Liver (tissue), 9 donors: ENCODE results near the gene MLN. TPM values are rescaled to one million over a fixed set of nuclear protein-coding genes. Genes with fewer than 3 reads are reported as not detected.

Experiments
- DNase-seq: peaks from one replicate; pipeline ENCODE4 v3.0.0-alpha.2; 2017; ENCODE audit warnings: low spot score
- H3K27ac ChIP-seq, 2 donors: one replicate each; pipeline ENCODE4 v1.7.0; 2013; ENCODE audit warnings: inconsistent platforms in 2 of 2, low read length in 2 of 2, control low read depth in 1 of 2, low read depth in 1 of 2, mild to moderate bottlenecking in 1 of 2
- H3K27me3 ChIP-seq, 4 donors: one replicate each; pipeline versions ENCODE4 v1.6.1 to v1.7.0; 2013; ENCODE audit warnings: low read length in 3 of 4, inconsistent platforms in 1 of 4, mild to moderate bottlenecking in 1 of 4, moderate library complexity in 1 of 4; ENCODE audit not compliant: control insufficient read depth in 4 of 4, insufficient read depth in 4 of 4
- H3K36me3 ChIP-seq, 4 donors: one replicate each; pipeline versions ENCODE4 v1.6.1 to v1.7.0; 2013; ENCODE audit warnings: low read length in 3 of 4, mild to moderate bottlenecking in 3 of 4, low read depth in 1 of 4, moderate library complexity in 1 of 4; ENCODE audit not compliant: control insufficient read depth in 4 of 4, insufficient read depth in 3 of 4
- H3K4me1 ChIP-seq, 4 donors: one replicate each; pipeline versions ENCODE4 v1.6.1 to v1.7.0; 2013; ENCODE audit warnings: low read length in 3 of 4, mild to moderate bottlenecking in 3 of 4, moderate library complexity in 1 of 4; ENCODE audit not compliant: control insufficient read depth in 4 of 4, insufficient read depth in 4 of 4
- H3K4me3 ChIP-seq, 3 donors: one replicate each; pipeline versions ENCODE4 v1.6.1 to v1.7.0; 2013; ENCODE audit warnings: low read length in 3 of 3, control low read depth in 1 of 3, low read depth in 1 of 3, mild to moderate bottlenecking in 1 of 3
- H3K9ac ChIP-seq, 2 donors: one replicate each; pipeline ENCODE4 v1.7.0; 2013; ENCODE audit warnings: low read length in 2 of 2, mild to moderate bottlenecking in 2 of 2, moderate library complexity in 2 of 2, control low read depth in 1 of 2, low read depth in 1 of 2
- H3K9me3 ChIP-seq, 4 donors: one replicate each; pipeline versions ENCODE4 v1.6.1 to v1.7.0; 2013; ENCODE audit warnings: low read length in 3 of 4; ENCODE audit not compliant: control insufficient read depth in 4 of 4
- CTCF ChIP-seq: fragments of 150-350 bp; IDR thresholded peaks from 2 replicates; pipeline ENCODE4 v1.5.1; 2017; ENCODE audit warnings: improper control_type of control experiment, low read depth, low read length; ENCODE audit not compliant: missing input control
- EGR1 ChIP-seq, 2 donors: IDR thresholded peaks; 2 replicates each; pipeline ENCODE4 v1.6.1; 2016 to 2018; ENCODE audit warnings: antibody characterized with exemption in 2 of 2, low read depth in 2 of 2
- GABPA ChIP-seq, 2 donors: IDR thresholded peaks in 1 of 2; conservative IDR thresholded peaks in 1 of 2; 2 replicates each; pipeline ENCODE4 v1.6.1; 2016; ENCODE audit warnings: antibody characterized with exemption in 2 of 2, mild to moderate bottlenecking in 1 of 2, moderate library complexity in 1 of 2
- HNF4A ChIP-seq, 2 donors: conservative IDR thresholded peaks; 2 replicates each; pipeline ENCODE4 v1.6.1; 2016; ENCODE audit warnings: antibody characterized with exemption in 2 of 2, mild to moderate bottlenecking in 2 of 2
- NR2F2 ChIP-seq: IDR thresholded peaks from 2 replicates; pipeline ENCODE4 v1.6.1; 2016; ENCODE audit warnings: antibody characterized with exemption
- REST ChIP-seq: IDR thresholded peaks from 2 replicates; pipeline ENCODE4 v1.6.1; 2016; ENCODE audit warnings: antibody characterized with exemption, mild to moderate bottlenecking
- RXRA ChIP-seq, 2 donors: IDR thresholded peaks; 2 replicates each; pipeline ENCODE4 v1.6.1; 2017 to 2018; ENCODE audit warnings: antibody characterized with exemption in 2 of 2, mild to moderate bottlenecking in 1 of 2
- WGBS: extraction: QIAGEN DNeasy Blood & Tissue Kit; methylation state at CpG from one replicate; pipeline ENCODE4 v1.1.7; 2013; 5-methylcytosine and 5-hydroxymethylcytosine counted together
- polyA plus RNA-seq, 2 donors: library from polyadenylated mRNA; stranded (reverse) in 1 of 2; unstranded in 1 of 2; fragments of 200-250 nt in 1 of 2; fragments of >200 nt in 1 of 2; fragmentation: Nextera tagmentation in 1 of 2; extraction: Ambion mirVana in 1 of 2; gene quantifications; one replicate each; pipeline versions ENCODE4 v1.2.1 to v1.2.3, GENCODE V29; 2013 to 2015
- total RNA-seq, 2 donors: library from RNA; depleted of rRNA; stranded (reverse); fragments of >200 nt; gene quantifications; one replicate each; pipeline ENCODE4 v1.2.3, GENCODE V29; 2014
- TF ChIP-seq, protein P1 (sequence below): IDR thresholded peaks from 2 replicates; pipeline ENCODE4 v1.6.1; 2016; ENCODE audit warnings: antibody characterized with exemption
- TF ChIP-seq, protein P2 (sequence below): IDR thresholded peaks from 2 replicates; pipeline ENCODE4 v1.6.1; 2016; ENCODE audit warnings: antibody characterized with exemption
- donor health status: healthy.
- donor health status: healthy.
- donor health status: healthy.
- donor health status: healthy.
- donor health status: healthy.

Gene MLN
- total and polyA plus RNA-seq, 4 donors = not detected

DNA sequence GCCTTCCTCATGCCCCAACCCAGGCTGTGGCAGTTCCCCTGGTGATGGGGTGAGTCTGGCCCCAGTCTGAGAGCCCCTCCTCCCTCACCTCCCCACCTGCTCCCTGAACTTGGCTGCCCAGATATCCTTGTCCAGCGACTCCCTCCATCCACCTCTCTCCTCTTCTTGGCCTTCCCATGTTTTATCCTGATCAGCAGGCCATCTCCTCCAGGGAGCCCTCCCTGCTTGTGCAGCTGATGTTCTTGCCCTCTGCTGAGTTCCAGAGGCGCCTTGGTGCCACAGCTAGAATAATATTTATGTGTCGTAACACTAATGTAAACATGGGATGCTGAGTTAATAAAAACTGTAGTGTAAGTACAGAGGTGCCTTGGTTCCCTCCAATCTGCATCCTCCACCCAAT, 46.7 kb downstream of the MLN start:
- 86% methylated on average over 3 of the region's 3 CpGs for WGBS

DNA sequence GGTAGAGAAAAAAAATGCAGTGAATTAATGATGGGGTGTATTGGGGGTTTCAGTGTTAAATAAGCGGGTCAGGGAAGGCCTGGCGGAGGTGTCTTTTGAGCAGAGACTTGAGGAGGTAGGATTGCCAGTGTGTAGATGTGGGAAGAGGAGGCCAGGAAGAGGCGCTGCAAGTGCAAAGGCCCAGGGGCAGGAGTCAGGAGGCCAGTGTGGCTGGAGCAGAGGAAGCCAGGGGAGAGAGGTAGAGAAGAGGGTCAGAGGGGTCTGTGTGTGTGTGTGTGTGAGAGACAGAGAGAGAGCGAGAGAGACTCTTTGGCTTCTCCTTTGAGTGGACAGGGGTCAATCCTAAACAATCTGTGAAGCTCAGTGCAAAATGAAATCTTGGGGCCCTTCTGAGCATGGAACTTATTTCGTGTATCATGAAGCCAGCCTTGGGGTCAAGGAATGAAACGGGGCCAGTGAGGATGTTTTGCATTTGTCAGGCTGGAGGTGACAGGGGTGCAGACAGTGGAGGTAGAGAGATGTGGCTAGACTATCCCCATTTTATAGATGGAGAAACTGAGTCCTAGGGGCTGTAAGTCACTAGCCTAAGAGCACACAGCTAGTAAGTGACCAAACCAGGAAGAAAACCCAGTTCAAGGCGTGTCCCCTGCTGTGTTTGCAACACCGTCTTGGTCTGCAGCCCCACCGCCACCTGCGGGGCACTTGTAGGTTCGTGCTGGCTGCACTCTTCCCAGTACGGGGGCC, 47.4 kb downstream of the MLN start:
- no peaks in the 10 kb centered on the region for H3K9me3 ChIP-seq
- TF ChIP-seq RXRA (IDR thresholded peaks at IDR 0.05) (no peak), HNF4A (conservative IDR thresholded peaks at IDR 0.05) (no peak), EGR1 (IDR thresholded peaks at IDR 0.05; ENCODE audit: low read depth in 2 of 2) (no peak), NR2F2 (no peak)
- peaks cover 2 to 27% (median 14%) of the 10 kb centered on the region in 4 donors for H3K4me1 ChIP-seq
- H3K27me3 ChIP-seq = no peaks in the 10 kb centered on the region
- WGBS = 93% methylated on average over 12 of the region's 12 CpGs
- DNase-seq = no peak
- no peak overlapping the region for H3K9ac ChIP-seq
- no peaks in the 10 kb centered on the region for H3K36me3 ChIP-seq
- H3K27ac ChIP-seq = no peak overlapping the region
- no peak overlapping the region for H3K4me3 ChIP-seq

More for the DNA sequence above, 46.7 kb downstream of the MLN start:
- Histone ChIP-seq H3K27me3 (no peaks in the 10 kb centered on the region), H3K9ac (no peak overlapping the region), H3K36me3 (no peaks in the 10 kb centered on the region), H3K9me3 (no peaks in the 10 kb centered on the region), H3K27ac (no peak overlapping the region), H3K4me3 (no peak overlapping the region), H3K4me1 (peaks cover 8 to 30% (median 20%) of the 10 kb centered on the region in 4 donors)
- TF ChIP-seq, protein P1, sequence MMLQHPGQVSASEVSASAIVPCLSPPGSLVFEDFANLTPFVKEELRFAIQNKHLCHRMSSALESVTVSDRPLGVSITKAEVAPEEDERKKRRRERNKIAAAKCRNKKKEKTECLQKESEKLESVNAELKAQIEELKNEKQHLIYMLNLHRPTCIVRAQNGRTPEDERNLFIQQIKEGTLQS = no peak
- no peak for DNase-seq

DNA sequence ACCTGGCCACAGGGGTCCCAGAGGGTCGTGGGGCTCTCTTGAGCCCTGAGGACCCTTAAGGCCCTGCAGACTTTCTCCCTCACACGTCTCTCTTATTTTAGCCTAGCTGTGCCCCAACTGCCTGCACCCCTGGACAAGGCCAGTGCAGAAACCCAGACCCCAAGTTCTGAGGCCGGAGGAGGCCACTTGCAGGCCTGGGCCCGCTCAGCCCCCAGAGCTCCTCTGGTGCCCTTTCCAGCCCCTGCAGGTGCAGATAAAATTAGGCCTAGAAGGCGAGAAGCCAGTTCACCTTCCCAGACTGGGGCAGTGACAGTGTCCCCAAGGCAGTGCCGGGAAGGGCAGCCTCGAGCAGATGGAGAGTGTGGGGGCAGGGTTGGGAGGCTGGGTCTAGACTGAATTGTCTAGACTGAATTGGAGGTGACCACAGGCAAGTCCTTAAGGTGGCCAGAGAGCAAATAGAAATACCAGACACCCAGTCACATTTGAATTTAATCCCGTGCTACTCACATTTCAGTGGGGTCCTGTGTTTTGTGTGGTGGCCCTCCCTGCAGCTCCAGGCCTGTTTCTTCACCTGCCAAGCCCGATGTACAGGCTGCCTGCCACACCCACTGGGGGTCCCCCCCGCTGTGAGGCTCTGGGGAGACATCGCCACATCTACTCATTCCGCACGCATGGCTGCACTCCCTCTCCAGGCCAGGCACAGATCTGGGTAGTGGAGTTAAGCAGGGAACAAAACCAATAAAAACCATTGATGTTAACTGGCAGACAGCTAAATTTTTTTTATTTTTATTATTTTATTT, 48.5 kb downstream of the MLN start:
- H3K36me3 ChIP-seq = no peaks in the 10 kb centered on the region
- H3K27me3 ChIP-seq = no peaks in the 10 kb centered on the region
- no peak overlapping the region for H3K4me3 ChIP-seq
- DNase-seq = no peak
- H3K9me3 ChIP-seq = no peaks in the 10 kb centered on the region
- WGBS = 90% methylated on average over 13 of the region's 13 CpGs
- TF ChIP-seq GABPA (IDR thresholded peaks at IDR 0.05 in 1 of 2, conservative IDR thresholded peaks at IDR 0.05 in 1 of 2) (no peak), REST (no peak), HNF4A (conservative IDR thresholded peaks at IDR 0.05) (no peak), NR2F2 (no peak), CTCF (no peak), EGR1 (IDR thresholded peaks at IDR 0.05; ENCODE audit: low read depth in 2 of 2) (no peak)
- TF ChIP-seq, protein P2, sequence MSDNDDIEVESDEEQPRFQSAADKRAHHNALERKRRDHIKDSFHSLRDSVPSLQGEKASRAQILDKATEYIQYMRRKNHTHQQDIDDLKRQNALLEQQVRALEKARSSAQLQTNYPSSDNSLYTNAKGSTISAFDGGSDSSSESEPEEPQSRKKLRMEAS = no peak
- H3K4me1 ChIP-seq = peaks cover 0 to 28% (median 9%) of the 10 kb centered on the region in 4 donors
- no peak overlapping the region for H3K27ac ChIP-seq
- H3K9ac ChIP-seq = no peak overlapping the region
